ENCODE results near the gene CD320.

CD320 gene

DNA sequence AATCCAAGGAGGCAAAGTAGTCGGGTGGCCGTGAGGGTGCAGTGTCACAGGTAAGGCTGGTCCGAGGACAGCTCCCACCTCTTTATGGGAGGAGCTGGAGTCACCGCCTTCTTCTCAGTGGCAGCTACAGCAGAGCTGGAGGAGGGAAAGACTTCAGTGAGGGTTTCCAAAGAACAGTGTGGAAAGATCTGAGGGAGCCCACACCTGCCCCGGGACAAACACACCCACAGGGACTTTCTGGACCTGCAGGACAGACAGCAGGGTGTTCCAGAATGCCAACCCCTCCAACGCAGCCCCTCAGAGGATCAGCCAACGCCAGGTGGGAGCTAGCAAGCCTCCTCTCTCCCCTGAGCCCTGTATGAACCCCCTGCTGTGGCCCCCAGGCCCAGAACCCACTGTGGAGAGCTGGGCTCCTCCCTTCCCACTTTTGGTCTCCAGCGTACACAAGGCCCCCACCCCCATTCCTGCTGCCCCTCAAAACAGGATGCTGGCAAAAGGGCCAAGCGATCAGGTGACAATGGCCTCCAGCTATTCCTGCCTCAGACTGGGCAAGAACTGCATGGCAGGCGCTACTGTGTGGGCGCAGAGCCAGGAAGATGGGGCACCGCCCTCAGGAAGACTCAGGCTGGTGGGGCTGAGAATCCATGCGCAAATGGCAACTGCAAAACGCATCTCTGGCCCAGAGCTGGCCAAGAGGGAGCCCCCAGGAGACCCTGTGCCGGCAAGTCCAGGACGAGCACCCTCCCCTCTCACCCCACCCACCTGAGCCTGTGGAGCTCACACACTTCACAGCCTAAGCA lies 3.5 kb upstream of the CD320 start:
- in situ Hi-C loops (cut with MboI; ENCODE audit: low pct_unique_long_range_greater_than_20kb, low sequenced_read_pairs, unreplicated experiment) = no loop called here
- TF ChIP-seq, protein P1, sequence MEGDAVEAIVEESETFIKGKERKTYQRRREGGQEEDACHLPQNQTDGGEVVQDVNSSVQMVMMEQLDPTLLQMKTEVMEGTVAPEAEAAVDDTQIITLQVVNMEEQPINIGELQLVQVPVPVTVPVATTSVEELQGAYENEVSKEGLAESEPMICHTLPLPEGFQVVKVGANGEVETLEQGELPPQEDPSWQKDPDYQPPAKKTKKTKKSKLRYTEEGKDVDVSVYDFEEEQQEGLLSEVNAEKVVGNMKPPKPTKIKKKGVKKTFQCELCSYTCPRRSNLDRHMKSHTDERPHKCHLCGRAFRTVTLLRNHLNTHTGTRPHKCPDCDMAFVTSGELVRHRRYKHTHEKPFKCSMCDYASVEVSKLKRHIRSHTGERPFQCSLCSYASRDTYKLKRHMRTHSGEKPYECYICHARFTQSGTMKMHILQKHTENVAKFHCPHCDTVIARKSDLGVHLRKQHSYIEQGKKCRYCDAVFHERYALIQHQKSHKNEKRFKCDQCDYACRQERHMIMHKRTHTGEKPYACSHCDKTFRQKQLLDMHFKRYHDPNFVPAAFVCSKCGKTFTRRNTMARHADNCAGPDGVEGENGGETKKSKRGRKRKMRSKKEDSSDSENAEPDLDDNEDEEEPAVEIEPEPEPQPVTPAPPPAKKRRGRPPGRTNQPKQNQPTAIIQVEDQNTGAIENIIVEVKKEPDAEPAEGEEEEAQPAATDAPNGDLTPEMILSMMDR (IDR thresholded peaks at IDR 0.05; ENCODE audit: extremely low read depth, insufficient read depth, missing control alignments) = no peak
- DNase-seq (ENCODE audit: low spot score) = no peak

DNA sequence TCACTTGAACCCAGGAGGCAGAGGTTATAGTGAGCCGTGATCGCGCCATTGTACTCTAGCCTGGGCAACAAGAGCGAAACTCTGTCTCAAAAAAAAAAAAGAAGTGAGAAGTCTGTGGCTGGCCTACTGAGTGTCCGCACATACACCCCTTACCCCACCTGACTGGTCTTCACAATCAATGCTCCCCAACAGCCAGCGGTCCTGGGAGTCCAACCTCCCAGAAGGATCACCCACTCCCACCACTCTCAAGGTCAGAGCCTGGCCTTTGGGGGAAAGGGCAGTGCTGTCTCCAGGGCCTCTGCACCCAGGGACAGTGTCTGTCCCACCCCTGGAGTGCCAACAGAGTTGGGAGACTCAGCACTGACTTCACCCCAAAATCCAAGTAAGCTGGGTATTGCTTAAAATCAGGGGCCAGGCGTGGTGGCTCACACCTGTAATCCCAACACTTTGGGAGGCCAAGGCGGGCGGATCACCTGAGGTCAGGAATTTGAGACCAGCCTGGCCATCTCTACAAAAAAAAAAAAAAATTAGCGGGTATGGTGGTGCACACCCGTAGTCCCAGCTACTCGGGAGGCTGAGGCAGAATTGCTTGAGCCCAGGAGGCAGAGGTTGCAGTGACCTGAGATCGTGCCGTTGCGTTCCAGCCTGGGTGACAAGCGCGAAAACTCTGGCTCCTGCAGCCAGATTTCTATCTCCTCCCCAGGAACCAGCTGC lies 2.3 kb upstream of the CD320 start:
- TF ChIP-seq, protein P1 (IDR thresholded peaks at IDR 0.05; ENCODE audit: extremely low read depth, insufficient read depth, missing control alignments) = no peak
- in situ Hi-C loops (cut with MboI; ENCODE audit: low pct_unique_long_range_greater_than_20kb, low sequenced_read_pairs, unreplicated experiment) = no loop called here
- DNase-seq (ENCODE audit: low spot score) = no peak

DNA sequence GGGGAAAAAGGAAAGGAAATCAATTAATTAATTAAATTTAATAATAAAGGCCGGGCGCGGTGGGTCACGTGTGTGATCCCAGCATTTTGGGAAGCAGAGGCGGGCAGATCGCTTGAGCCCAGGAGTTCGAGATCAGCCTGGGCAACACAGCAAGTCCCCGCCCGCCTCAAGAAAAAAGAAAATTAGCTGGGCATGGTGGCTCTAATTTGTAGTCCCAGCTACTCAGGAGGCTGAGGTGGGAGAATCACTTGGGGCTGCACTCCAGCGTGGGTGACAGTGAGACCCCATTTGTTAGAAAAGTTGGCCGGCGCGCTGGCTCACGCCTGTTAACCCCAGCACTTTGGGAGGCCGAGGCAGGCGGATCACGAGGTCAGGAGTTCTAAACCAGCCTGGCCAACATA lies 733 bp upstream of the CD320 start:
- TF ChIP-seq, protein P1 (IDR thresholded peaks at IDR 0.05; ENCODE audit: extremely low read depth, insufficient read depth, missing control alignments) = no peak
- in situ Hi-C loops (cut with MboI; ENCODE audit: low pct_unique_long_range_greater_than_20kb, low sequenced_read_pairs, unreplicated experiment) = no loop called here
- DNase-seq (ENCODE audit: low spot score) = no peak

DNA sequence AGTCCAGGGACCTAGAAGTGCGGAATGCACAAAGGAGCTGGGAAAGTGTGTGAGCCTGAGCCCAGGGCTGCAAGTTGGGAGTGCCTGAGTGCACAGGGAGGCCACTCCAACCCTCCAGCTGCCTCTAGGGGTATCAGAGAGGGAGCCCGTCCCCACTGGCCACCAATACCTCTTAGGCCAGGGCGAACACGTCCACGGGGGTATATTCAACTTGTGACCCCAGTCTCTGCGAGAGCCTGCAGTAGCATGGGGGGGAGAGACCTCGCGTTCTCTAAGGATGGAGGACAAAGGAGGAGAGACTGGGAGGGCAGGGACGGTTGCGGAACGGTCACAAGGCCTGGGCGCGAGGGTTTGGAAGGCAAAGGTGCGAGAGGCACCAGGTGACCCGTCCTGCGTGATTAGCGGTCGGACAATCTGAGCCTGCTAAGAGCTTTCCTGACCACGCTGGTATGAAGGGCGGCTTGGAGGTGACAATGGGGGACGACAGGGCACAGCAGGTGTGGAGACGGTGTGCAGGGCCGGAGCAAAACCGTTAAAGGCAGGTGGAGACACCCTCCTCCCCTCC lies 676 bp downstream of the CD320 start:
- in situ Hi-C loops (cut with MboI; ENCODE audit: low pct_unique_long_range_greater_than_20kb, low sequenced_read_pairs, unreplicated experiment) = no loop called here
- no peak for DNase-seq (ENCODE audit: low spot score)
- TF ChIP-seq, protein P1 (IDR thresholded peaks at IDR 0.05; ENCODE audit: extremely low read depth, insufficient read depth, missing control alignments) = no peak

DNA sequence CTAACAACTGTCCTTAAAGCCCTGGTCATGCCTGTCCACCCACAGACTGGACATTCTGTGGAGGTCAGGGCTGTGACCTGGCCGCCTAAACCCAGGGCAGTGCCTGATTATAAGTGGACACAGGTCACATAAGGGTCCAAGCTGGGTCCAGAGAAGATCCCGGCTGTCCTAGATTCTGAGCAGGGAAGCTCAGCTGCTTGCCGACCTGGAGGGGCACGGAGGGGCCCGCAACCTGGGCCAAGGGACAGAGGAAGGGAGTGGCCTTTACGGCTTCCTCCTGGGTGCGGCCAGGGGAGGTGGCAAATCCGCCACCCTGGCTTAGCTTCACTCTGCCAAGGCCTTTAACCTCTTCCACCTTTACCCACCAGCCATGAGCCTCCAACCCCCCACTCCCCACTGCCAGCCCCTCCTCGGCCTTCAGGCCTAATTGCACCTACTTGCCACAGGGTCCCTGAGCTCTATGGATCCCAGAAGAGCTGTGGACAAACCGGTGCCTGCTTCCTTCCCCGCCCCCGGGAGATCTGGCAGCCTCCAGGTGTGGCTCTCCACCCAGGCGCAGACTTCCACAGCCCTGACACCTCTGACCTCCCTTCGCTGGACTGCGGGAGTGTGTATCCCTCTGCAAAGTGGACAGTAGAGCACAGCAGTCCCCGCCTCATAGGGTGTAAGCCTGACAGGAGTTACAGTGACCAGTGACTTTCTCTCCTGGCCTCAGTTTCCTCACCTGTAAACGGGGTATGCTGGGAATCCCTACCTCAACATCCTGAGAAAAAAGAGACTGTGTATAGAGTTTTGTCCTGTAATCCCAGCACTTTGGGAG lies 1.7 kb downstream of the CD320 start:
- TF ChIP-seq, protein P1 (IDR thresholded peaks at IDR 0.05; ENCODE audit: extremely low read depth, insufficient read depth, missing control alignments) = no peak
- DNase-seq (ENCODE audit: low spot score) = no peak
- in situ Hi-C loops (cut with MboI; ENCODE audit: low pct_unique_long_range_greater_than_20kb, low sequenced_read_pairs, unreplicated experiment) = no loop called here

DNA sequence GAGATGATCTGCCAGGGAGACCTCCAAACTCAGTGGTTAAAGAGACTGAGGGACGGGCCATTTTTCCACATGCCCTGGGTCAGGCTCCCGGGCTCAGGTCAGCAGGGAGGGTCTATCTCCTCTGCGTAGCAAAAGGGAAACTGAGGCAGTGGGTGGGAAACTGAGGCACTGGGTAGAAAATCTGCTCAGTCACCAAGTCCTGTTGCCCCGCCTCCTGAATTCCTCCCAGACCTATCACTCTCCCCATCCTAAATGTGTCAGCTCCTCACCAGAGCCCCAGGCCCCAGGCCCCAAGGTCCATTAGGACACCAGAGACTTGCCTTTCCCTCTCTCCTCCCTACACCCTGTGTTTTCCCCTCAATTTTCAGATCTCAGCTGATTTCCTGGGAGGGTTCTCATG lies 2.4 kb downstream of the CD320 start:
- in situ Hi-C loops (cut with MboI; ENCODE audit: low pct_unique_long_range_greater_than_20kb, low sequenced_read_pairs, unreplicated experiment) = no loop called here
- TF ChIP-seq, protein P1 (IDR thresholded peaks at IDR 0.05; ENCODE audit: extremely low read depth, insufficient read depth, missing control alignments) = no peak
- DNase-seq (ENCODE audit: low spot score) = no peak
